Measurements from ENCODE around the gene EPOP.
"Not testable (repeated sequence)": the region's sequence is repeated elsewhere in the genome, so short reads cannot be mapped to it uniquely, and the experiment has no call there.

Gene EPOP

DNA sequence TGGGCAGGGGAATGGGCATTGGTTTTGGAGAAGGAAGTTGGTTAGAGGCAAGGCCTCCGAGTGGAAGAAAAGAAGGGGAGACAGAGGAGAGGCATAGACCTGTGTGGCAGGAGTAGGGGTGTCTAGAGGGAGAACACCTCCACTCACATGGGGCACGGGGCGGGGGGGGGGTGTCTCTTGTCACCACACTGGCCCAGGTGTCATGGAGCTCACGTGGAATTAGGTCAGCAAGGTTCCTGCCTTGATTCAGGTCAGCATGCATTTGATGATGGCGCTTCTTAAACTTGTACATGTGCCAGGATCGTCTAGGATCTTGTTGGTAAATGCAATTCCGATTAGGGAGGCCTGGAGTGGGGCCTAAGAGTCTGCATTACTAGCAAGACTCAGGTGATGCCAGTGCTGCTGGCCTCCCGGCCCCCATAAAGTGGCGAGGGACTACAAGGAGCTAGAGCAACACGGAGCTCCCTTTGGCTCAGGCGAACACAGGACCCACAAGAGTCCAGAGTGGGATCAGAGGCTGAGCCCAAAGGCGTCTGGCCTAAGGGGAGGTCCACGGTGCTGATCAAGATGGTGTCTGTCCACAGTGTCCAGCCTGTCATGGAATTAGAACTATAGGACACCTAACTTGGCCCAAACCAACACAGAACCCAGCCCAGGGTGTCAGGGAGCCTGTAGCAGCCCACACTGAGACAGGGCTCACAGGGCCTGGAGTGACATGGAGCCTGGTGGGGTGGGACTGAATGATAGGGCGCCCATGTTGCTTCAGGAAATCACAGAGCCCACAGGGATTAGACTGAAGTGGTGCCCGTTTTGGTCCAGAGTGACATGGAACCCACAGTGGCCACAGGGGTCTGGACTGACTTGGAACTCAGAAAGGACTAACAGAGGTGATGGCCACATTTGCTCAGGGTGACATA is 16.7 kb downstream of the EPOP start:
- no peak overlapping the region for H3K4me3 ChIP-seq (ENCODE audit: low read depth, low read length)
- no peak for DNase-seq (ENCODE audit: low read depth)
- TF ChIP-seq, protein P1, sequence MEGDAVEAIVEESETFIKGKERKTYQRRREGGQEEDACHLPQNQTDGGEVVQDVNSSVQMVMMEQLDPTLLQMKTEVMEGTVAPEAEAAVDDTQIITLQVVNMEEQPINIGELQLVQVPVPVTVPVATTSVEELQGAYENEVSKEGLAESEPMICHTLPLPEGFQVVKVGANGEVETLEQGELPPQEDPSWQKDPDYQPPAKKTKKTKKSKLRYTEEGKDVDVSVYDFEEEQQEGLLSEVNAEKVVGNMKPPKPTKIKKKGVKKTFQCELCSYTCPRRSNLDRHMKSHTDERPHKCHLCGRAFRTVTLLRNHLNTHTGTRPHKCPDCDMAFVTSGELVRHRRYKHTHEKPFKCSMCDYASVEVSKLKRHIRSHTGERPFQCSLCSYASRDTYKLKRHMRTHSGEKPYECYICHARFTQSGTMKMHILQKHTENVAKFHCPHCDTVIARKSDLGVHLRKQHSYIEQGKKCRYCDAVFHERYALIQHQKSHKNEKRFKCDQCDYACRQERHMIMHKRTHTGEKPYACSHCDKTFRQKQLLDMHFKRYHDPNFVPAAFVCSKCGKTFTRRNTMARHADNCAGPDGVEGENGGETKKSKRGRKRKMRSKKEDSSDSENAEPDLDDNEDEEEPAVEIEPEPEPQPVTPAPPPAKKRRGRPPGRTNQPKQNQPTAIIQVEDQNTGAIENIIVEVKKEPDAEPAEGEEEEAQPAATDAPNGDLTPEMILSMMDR (IDR thresholded peaks at IDR 0.05; ENCODE audit: low read depth, low read length) = no peak
- TF ChIP-seq, protein P2, sequence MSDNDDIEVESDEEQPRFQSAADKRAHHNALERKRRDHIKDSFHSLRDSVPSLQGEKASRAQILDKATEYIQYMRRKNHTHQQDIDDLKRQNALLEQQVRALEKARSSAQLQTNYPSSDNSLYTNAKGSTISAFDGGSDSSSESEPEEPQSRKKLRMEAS (IDR thresholded peaks at IDR 0.05; ENCODE audit: low read depth, low read length) = no peak
- no peak for TF ChIP-seq MYC (IDR thresholded peaks at IDR 0.05; ENCODE audit: low read depth, low read length)
- no peak for TF ChIP-seq POLR2A (IDR thresholded peaks at IDR 0.05; ENCODE audit: extremely low read depth, insufficient read length)

DNA sequence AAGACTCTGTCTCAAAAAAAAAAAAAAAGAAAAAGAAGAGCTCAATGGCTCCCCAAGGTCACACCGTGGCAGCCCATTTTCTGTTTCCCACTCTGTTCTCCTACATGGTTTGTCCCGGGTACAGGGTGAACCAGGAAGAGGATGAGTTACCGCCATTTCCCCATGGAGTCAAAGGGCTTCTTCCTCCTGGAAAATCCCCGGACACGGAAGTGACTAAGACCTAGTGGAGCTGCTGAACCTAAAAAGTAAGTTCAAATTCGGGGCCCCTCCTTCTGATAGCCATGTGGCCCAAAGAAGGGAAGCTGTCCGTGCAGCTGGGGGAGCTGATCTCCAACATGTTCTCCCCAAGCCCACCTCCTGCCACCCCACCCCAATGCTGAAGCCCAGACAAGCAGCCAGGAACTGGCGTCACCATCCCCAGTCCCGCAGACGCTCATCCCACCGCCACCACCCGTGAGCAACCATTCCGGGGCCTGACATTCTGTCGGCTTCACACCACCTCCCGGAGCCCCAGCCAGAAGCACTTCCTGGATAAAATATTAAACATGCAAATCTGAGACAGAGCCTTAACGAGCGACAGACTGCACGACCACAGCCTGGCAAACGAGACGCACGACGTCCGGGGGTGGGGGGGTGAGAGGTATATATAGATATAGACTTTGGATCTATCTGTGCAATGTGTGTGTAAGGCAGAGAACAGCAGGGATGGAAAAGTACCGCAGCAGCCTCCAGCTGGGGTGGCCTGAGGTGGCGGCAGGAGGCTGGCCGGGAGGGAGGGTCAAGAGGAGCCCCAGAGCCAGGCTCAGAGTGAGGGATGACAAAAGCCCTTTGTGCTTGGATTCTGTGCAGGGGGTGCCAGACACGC is 17.6 kb downstream of the EPOP start:
- no peak overlapping the region for H3K4me3 ChIP-seq (ENCODE audit: low read depth, low read length)
- TF ChIP-seq POLR2A (IDR thresholded peaks at IDR 0.05; ENCODE audit: extremely low read depth, insufficient read length) = no peak
- TF ChIP-seq, protein P1 (IDR thresholded peaks at IDR 0.05; ENCODE audit: low read depth, low read length) = no peak
- TF ChIP-seq, protein P2 (IDR thresholded peaks at IDR 0.05; ENCODE audit: low read depth, low read length) = no peak
- TF ChIP-seq MYC (IDR thresholded peaks at IDR 0.05; ENCODE audit: low read depth, low read length) = no peak
- no peak for DNase-seq (ENCODE audit: low read depth)

DNA sequence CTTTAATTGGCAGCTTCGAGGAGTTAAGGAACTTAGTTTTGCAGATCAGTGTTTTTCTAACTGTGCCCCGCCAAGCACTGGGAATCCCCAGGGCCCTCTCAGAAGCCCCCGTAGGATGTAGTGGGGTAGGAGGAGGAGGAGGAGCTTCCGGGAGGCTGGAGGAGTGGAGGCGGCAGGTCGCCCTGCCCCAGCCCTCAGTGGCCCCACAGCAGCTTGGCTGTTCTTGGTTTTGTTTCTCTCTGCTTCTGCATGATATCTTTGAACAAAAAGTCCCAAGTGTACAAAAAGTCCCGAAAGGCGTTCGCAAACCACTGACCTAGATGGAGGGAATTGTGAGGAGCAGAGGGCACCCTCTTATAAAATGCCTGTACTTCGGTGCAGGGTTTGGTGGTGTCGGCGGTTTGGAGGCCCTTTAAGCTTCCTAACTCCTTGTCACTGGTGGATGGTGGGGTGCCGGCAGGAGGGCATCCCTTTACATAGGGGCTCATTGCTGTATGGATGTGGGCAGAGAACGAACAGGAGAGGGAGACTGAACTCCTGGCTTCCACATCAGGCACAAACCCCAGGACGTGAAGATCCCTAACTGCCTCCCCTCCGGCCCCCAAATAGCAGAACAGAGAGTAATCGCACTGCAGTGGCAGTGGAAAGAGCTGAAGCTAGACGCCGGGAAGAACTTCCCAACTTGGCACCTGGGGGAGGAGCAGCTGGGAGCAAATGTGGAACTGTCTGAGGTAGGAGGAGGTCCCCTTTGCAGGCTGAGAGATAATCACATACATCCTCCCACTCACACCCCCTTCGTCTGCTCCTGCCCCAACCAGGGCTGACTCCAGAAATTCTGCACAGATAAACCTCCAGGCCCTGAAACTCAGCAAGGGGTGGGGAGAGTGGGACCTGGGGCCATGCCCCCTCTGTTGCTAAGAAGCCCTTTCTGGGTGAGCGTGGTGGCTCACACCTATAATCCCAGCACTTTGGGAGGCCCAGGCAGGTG is 20.1 kb downstream of the EPOP start:
- no peak overlapping the region for H3K4me3 ChIP-seq (ENCODE audit: low read depth, low read length)
- DNase-seq (ENCODE audit: low read depth) = no peak
- no peak for TF ChIP-seq MYC (IDR thresholded peaks at IDR 0.05; ENCODE audit: low read depth, low read length)
- TF ChIP-seq, protein P2 (IDR thresholded peaks at IDR 0.05; ENCODE audit: low read depth, low read length) = no peak
- no peak for TF ChIP-seq POLR2A (IDR thresholded peaks at IDR 0.05; ENCODE audit: extremely low read depth, insufficient read length)
- TF ChIP-seq, protein P1 (IDR thresholded peaks at IDR 0.05; ENCODE audit: low read depth, low read length) = no peak

DNA sequence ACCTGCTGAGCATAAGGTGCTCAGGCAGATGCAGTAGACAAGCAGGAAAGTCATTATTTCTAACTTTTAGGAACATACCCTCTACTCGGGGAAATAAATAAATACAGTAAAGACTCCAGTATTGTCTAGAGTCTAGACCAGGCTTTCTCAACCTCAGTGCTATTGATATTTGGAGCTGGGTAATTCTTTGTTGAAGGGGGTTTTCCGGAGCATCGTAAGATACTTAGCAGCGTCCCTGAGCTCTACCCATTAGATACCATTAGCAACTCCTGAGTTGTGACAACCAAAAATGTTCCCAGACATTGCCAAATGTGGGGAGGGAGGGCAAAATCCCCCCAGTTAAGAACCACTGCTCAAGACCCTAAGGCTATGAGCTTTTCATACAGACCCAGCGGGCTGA is 21.1 kb downstream of the EPOP start:
- TF ChIP-seq, protein P1 (IDR thresholded peaks at IDR 0.05; ENCODE audit: low read depth, low read length) = no peak
- TF ChIP-seq, protein P2 (IDR thresholded peaks at IDR 0.05; ENCODE audit: low read depth, low read length) = no peak
- TF ChIP-seq MYC (IDR thresholded peaks at IDR 0.05; ENCODE audit: low read depth, low read length) = no peak
- no peak overlapping the region for H3K4me3 ChIP-seq (ENCODE audit: low read depth, low read length)
- DNase-seq (ENCODE audit: low read depth) = no peak

DNA sequence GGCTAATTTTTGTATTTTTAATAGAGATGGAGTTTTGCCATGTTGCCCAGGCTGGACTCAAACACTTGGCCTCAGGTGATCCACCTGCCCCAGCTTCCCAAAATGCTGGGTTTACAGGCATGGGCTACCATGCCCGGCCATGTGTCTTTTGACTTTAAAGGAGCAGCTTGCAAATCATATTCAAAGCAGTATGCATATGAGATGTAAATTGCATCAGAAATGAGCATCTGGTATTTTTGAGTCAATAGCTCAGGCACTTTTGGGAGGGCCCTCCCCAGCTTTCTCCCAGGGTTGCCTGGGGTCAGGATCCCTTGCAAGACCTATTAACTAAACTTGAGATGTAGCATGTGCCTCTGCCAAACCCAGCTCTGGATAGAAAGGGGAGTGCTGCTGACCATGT is 21.5 kb downstream of the EPOP start:
- TF ChIP-seq, protein P2 (IDR thresholded peaks at IDR 0.05; ENCODE audit: low read depth, low read length) = no peak
- DNase-seq (ENCODE audit: low read depth) = no peak
- no peak overlapping the region for H3K4me3 ChIP-seq (ENCODE audit: low read depth, low read length)

DNA sequence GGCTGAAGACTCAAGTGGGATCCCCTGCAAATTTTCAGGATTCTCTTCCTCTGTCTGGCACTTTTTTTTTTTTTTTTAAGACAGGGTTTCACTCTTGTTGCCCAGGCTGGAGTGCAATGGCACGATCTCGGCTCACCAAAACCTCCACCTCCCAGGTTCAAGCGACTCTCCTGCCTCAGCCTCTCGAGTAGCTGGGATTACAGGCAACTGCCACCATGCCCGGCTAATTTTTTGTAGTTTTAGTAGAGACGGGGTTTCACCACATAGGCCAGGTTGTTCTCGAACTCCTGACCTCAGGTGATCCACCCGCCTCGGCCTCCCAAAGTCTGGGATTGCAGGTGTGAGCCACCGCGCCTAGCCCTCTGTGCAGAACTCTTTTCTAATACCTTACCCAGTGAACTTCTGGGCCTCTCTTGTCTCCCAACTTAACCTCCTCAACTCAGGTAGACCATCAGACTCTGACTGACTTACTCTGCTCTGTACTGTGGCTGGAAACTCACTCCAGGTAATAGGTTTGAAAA is 24.0 kb downstream of the EPOP start:
- DNase-seq (ENCODE audit: low read depth); H3K4me3 ChIP-seq (ENCODE audit: low read depth, low read length): not testable (repeated sequence)

Measured in NB4 (cell line).